GM18499 (cell line): ENCODE results near the gene ASCL4.

Source experiments
- ATAC-seq: cut with Tn5 transposase; IDR thresholded peaks from one replicate; pipeline ENCODE4 v1.9.1; 2021; ENCODE audit warnings: moderate number of reproducible peaks; ENCODE audit not compliant: insufficient read depth, unreplicated experiment

Gene ASCL4

DNA sequence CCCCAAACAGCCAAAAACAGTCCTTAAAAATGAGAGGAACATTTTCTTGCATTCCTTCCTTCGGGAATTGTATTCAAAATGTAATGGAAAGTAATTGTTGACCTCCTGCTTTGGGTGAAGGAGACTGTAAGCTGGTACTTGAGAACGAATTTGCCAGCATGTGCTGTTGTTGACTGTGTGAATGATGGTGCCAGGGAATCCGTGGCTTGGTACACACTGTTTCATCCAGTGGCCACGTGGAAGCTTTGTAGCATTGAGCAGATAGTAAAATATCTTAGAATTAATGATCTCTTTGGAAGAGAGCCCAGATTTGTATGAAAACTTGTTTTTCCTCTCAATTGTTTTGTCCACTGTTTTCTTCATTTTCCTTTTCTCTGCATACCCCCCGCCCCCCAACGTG is 1.7 kb downstream of the ASCL4 start:
- ATAC-seq: no peak

DNA sequence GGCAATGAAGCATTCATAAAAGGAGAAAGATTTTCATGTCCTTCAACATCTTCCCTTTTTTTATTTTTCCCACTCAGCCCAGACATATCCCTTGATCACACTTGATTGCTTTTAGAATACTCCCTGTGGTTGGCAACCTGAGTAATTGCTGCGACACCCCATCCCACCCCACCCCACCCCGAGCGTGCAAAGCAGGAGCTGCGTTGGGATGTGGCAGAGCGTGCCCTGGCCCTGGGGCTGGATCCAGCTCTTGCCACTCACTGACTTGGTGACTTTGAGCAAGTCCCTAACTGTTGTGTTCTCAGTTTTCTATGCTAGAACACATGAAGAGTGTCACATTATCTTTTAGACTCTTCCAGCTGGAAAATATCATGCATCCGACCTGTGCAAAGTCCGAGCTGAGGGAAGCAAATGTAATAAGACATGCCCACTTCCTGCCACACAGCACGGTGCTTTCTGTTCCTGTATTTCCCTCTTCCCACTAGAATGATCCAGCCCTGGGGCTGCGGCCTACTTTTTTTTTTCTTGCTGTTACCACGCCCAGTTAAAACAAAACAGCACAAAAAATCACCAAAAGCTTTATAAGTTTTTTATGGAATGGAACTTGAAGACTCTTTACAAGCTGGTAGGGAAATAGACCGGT is 4.0 kb downstream of the ASCL4 start:
- no peak for ATAC-seq

DNA sequence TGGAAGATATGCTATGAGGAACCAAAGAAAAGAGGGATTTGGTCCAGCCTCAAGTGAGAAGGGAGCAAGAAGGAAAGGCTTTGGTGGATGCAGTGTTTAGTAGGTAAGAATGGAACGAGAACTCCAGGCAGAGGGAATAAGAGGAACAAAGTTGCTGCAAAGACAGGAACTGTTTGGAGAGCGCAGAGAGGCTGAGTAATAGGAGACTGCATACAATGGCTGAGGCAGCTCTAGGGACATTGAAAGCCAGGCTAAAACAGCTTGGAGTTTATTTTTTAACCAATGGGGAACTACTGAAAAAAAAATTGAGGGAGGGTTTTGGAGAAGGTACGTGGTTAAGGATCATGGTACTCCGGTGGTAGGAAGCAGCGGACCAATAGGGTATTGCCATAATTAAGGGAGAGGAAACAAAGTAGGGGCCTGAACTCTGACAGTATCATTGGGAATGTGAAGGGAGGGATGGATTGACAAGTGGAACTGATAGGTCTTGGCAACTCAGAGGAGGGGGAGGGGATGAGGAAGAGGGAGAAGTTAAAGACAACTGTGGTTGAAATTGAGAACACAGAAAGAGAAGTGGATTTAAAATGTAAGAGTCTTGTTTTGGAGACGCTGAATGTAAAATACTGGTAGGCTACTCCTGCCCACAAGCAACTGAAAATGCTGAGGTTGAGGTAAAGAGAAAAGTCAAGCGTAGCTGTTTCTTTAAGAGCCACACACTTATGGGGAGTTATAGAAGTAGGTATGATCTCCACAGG is 4.8 kb downstream of the ASCL4 start:
- peak; percentile 63 for ATAC-seq

DNA sequence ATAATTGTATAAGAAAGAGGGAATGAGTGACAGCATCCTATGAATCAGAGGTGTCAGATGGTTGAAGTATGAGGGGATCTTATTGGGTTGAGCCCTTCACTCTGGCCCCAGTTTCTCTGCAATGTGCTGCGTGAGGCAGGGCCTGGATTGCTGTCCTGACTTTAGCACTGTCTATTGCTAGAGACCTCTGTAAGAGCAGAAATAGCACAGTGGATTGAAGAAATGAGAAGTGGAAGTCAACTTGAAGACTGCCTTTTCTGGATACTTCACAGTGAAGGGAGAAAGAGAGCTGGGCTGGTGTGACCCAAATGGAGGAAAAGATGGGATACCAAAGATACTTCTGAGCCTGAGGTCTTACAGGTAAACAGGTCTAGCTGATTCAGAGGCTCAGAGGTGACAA is 5.8 kb downstream of the ASCL4 start:
- ATAC-seq: no peak

DNA sequence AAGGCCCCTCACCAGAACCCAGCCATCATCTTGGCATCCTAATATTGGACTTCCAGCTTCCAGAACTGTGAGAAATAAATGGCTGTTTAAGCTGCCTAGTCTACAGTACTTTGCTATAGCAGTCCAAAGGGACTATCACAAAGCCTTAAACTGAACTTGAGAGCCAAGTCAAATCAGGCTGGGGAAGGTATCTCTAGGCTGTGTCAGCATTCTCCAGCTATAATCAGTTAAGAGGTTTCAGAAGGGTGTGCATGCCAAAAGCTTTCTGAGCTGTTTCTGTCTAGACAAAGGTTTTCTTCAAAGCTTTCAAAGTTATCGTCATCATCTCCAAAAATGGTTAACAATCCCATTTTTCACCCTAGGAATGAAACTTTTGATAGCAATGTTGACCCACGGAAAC is 7.6 kb downstream of the ASCL4 start:
- ATAC-seq: no peak

DNA sequence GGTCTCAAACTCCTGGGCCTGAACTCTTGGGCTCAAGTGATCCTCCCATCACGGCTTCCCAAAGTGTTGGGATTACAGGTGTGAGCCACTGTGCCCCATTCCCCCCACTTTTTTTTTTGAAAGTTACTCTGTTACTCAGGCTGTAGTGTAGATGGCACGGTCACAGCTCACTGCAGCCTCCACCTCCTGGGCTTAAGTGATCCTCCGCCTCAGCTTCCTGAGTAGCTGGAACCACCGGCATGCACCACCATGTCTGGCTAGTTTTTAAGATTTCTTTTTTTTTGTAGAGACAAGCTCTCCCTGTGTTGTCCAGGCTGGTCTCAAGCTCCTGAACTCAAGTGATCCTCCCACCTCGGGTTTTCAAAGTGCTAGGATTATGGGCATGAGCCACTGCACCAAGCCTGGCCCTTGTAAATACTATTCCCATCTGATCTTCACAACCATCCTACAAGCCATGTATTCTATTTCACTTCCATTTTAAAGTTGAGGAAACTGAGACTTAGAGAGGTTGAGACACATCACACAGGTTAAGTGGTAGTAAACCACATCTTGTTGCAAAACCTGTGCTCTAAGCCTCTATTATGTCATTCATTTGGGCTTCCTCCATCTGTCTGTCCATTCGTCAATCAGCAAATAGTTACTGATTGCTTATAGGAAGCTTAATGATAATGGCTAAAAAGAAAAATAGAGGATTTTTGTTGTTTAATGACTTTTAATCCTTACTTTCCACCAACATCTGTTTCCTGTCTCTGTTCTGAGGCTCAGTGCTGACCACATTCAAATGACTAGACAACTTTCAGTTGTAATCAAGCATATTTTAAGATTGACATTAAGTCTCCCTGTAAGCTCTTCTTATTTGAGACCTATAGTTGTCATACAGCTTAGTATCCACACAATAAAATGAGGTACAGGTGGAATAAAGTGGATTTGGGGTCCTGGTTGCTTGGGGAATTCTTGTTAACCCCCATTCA is 9.2 kb downstream of the ASCL4 start:
- no peak for ATAC-seq

DNA sequence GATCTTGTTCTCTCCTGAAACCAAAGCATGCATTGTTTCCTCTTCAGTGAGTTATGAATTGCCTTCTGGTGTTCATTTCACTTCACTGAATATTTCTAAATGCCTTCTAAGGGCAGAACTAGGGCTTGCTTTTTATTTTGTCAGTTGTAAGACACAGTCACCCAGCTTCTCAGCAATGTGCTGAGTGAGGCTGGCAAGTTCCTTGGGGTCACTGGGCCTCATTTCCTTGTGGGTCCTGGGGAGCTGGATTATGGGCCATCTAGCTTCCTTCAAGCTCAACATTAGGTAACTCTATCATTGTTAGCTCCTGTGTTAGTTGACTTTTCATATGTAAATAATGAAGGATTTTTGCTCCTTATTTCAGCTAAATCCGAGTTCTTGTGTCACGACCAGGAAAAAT is 13.8 kb downstream of the ASCL4 start:
- no peak for ATAC-seq

DNA sequence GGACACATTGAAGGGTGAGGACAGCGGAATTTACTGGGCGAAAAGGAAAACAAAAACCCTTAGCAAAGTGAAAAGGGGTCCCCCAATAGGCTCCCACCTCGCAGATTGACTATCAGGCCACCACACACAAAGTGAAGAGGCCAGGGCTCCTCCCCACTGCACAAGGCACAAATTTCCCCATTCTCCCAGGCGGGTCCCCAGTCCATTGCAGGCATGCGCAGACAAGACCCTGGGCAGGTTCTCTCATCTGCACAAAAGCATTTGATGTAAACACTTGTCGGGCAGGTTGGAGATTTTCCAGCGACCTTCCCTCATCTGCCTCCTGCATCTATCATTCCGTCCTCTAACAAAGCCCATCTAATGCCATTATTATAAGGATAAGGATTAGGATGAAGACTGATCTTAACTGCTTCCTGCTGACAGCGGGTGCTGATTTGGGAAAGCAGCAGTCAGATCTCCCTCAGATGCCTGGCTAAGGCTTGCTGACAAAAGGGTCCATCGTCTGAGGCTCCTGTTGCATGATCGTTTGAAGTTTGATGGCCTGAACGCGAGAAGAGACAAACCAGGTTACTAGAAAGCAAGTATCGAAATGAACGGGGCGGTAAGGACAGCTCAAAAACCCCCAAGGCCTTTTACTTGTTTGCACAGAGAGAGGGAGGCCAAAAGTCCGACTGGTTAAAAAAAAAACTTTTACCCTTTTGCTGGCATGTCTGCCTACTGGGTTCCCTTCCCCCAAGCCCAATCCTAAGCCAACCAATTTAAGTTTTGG is 14.4 kb downstream of the ASCL4 start:
- no peak for ATAC-seq

DNA sequence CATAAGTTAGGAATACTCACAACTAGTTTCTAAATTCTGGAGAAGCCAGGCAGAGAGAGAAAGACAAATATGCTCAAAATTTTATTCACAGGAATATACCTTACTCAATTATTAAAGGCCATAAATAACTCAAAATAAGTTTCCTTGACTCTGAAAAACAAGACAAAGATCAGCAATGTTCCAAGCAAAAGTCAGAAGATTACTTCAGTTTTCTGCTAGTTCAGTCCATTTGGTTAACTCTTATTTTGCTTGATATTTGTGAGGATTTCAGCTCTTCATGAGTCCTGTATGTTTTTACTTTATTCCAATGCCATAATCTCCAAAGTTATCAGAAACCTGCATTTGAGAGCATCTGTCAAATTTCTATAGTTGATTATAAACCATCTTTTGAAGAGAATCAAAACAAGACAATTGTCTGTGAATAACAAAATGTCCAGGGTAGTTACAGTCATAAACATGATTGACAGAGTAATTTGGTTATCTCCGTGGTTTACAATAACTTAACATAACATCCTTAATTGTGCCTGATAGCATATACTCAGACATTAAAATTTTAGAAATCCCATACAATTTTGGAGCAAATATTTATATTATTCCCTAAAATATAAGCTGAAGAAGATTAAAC is 17.1 kb downstream of the ASCL4 start:
- no peak for ATAC-seq

DNA sequence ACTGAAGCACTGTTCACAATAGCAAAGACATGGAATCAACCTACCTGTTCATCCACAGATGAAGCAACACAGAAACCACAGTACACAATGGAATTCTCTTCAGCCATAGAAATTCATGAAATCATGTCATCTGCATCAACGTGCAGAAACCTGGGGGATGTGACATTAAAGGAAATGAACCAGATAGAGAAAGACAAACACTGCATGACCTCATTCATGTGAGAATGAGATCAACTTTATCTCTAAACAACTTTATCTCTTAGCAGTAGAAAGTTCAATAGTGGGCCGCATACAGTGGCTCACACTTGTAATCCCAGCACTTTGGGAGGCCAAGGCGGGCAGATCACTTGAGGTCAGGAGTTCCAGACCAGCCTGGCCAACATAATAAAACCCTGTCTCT is 19.9 kb downstream of the ASCL4 start:
- no peak for ATAC-seq

DNA sequence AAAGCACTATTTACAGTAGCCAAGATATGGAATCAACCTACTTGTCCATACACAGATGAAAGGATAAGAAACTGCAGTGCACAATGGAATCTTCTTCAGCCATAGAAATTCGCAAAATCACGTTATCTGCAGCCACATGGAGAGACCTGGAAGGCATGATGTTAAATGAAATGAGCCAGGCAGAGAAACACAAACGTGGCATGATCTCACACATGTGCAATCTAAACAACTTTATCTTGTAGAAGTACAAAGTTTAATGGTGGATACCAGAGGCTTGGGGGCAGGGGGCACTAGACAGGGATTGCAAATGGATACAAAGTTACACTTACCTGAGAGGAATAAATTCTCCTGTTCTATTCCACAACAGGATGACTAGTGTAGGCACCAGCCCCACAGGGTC is 24.1 kb downstream of the ASCL4 start:
- ATAC-seq: no peak

DNA sequence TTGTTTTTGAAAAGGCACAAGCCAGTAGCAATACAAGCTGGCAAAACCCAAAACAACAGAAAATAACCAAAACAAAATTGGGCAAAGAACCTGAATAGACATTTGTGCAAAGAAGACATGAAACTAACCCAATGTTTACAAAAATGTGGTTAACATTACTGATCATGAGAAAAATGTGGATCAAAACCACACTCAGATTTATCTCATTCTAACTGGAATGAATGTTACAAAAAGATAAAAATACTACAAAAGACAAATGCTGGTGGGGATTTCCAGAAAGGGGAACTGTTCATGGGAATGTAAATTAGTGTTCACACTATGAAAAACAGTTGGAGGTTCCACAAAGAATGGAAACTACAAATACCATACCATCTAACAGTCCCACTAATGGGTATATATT is 26.6 kb downstream of the ASCL4 start:
- no peak for ATAC-seq

DNA sequence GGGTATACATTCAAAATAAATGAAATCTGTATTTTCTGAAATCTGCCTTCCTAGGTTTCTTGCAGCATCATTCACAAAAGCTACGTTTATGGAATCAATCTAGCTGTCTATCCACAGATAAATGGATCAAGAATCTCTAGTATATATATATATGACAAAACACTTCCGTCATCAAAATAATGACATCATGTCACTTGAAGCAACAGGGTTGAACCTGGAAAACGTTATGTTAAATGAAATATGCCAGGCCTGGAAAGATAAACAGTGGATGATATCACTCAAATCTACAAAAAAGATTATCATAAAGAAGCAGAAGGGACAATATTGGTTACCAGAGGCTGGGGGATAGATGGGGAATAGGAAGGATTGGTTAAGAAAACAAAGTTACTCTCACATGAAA is 28.6 kb downstream of the ASCL4 start:
- ATAC-seq: no peak

DNA sequence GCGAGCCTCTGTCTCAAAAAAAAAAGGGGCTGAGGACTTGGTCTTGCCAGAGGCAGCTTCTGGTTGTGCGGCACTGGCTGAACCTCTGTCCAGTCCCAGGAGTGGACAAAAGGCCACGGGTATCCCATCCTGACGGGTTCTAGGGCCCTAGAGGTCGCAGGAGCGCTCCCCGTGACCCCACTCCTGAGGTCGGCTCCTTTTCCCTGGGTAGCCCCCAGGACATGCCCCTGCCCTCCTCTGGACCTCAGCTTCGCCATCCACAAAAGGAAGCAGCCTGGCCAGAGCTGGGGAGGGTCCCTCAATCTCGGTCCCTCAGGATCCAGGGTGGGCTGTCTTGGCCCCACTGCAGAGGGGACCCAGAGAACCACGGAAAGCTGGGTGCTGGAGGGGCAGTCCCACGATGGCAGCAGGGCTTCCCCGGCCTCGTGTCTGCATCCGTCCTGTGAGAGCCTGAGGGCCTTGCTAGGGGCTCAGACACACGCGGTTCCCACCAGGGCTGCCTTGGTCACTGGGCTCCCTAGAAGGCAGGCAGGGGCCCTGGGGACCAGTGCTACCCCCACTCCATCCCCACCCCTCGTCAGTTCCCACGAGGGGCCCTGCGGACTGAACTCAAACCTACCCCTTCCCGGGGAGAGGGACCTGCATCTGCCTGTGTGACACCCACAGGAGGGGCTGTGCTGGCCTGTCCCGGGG is 31.1 kb downstream of the ASCL4 start:
- ATAC-seq: no peak

DNA sequence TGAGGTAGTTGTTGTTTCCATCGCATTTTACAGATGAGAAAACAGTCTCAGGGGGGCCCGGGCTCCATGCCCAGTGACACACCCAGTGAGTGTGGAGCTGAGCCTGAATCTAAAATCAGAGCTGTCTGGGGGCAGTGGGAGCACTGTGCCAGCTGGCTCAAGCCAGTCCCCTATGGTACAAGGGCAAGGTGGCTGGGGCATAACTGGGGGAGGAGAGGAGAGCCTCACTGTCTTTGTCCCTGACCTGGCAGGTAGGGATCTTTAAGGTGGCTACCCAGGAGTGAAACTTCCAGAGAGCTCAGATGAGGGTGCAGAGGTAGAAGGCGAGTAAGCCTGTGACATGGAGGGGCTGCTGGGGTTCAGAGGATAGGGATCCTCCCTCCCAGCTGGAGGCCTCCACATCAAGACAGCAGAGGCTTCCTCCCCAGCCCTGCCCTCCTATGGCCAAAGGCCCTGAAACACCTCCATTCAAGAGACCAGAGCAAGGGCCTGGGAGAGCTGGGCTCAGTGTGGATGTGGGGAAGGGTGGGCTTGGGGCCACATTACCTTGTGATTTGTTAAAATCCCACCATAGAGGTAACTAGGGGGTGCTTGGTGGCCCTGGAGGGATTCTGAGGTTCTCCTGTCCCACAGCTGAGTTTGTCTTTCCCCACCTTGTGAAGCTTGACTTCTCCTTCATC is 33.1 kb downstream of the ASCL4 start:
- no peak for ATAC-seq

DNA sequence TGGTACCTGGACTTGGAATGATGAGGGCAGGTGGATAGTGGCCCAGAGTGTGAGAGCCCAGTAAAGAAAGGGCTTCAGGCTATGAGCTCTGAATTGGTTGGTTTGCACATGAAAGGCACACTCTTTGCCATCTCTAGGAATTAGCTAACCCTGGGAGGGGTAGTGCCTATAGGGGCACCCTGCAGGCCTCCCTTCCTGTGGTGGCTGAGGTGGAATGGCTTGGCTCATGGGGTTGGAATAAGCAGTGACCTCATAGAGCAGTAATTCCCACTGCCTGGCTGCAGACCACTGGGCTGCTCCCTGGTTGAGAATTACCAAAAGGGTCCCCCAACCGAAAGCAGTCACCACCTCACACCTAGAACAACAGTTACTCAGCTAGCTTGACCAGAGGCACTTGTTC is 42.7 kb downstream of the ASCL4 start:
- ATAC-seq: no peak

DNA sequence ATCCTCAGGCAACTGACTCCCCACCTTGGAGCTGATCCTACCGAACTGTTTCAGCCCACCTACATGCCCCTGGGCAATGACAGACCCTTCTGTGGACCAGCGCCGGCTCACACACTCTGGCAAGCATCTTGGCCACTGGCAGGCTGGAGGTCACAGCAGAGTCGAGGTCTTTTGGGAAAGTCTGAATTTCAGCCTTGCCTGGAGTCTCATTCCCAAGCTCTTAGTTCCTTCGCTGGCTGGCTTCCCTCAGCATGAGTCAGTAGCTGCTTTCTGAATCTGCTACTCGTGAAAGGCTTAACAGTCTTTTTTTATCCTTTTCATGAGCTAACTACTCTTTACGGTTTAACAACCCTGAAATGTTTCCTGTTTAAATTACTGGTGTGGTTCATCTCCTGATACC is 44.5 kb downstream of the ASCL4 start:
- ATAC-seq: no peak

DNA sequence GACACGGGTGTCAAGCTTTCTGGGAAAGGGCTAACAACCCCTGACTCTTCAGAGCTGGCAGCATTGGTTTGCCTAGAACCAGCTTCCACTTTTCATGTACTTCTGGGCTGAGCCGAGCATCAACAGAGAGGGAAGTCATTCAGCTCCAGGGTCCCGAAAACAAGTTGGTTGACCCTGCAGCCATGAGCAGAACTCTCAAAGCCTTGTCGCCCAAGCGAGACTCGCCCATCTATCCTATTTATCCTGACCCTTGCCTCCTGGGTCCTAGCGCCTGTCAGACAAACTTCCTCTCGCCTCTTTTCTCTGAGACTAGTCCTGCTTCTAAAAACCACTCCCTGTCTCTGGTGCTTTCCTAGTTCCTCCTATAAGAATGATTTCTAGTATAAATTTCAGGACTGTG is 47.9 kb downstream of the ASCL4 start:
- no peak for ATAC-seq
